B cell (primary cell): ENCODE data around the gene SNAP29. TPM values are rescaled to one million over a fixed set of nuclear protein-coding genes. Genes with fewer than 3 reads are reported as not detected.

ENCODE experiments used
- ATAC-seq: fragments of 200-7000 bp; cut with Tn5 transposase; one replicate; pipeline ENCODE4 v1.10.0; 2021; ENCODE audit warnings: low read depth, mild to moderate bottlenecking, moderate number of reproducible peaks, moderate library complexity
- CTCF ChIA-PET: fragments of 350-600 bp; sonication (Branson Sonifier 250); formaldehyde crosslinking; loops from one replicate; lab custom pipeline; 2021; ENCODE audit warnings: antibody characterized with exemption, inconsistent platforms; lab: Charles Lee
- POLR2A ChIA-PET: fragments of 350-600 bp; sonication (Branson Sonifier 250); formaldehyde crosslinking; loops from one replicate; lab custom pipeline; 2021; ENCODE audit warnings: antibody characterized with exemption; lab: Charles Lee
- DNase-seq: peaks from one replicate; pipeline ENCODE4 v3.0.0; 2013
- H2AFZ ChIP-seq: 2 replicates; pipeline ENCODE4 v1.6.1; 2012; ENCODE audit warnings: mild to moderate bottlenecking, low read depth, low read length; ENCODE audit not compliant: insufficient read depth, poor library complexity, severe bottlenecking
- H3K27ac ChIP-seq, 2 donors: 1 replicate in 1 of 2; 2 replicates in 1 of 2; pipeline ENCODE4 v1.5.1; 2012 to 2013; ENCODE audit warnings: low read length in 2 of 2, mild to moderate bottlenecking in 2 of 2, moderate library complexity in 1 of 2
- H3K27me3 ChIP-seq, 4 experiments: fragments of 200-600 bp in 1 of 4; sonication (generic) in 1 of 4; replicated peaks in 1 of 4; 1 replicate in 2 of 4; 2 replicates in 2 of 4; pipeline versions ENCODE4 v1.6.1 to v1.7.0; 2013 to 2016; ENCODE audit warnings: low read length in 3 of 4, mild to moderate bottlenecking in 2 of 4, mixed read lengths in 1 of 4, moderate library complexity in 1 of 4; ENCODE audit not compliant: insufficient read depth in 4 of 4, control insufficient read depth in 3 of 4; ENCODE audit errors: control extremely low read depth in 1 of 4
- H3K36me3 ChIP-seq, 2 experiments: replicated peaks in 1 of 2; 1 replicate in 1 of 2; 2 replicates in 1 of 2; pipeline versions ENCODE4 v1.6.1 to v1.7.1; 2013; ENCODE audit warnings: low read length in 1 of 2; ENCODE audit not compliant: insufficient read depth in 2 of 2, control insufficient read depth in 1 of 2; ENCODE audit errors: control extremely low read depth in 1 of 2, extremely low read depth in 1 of 2
- H3K4me1 ChIP-seq, 2 donors: fragments of 200-600 bp in 1 of 2; sonication (generic) in 1 of 2; 1 replicate in 1 of 2; 2 replicates in 1 of 2; pipeline versions ENCODE4 v1.5.1 to v1.6.1; 2013 to 2017; ENCODE audit warnings: low read length in 2 of 2; ENCODE audit not compliant: control insufficient read depth in 2 of 2, insufficient read depth in 2 of 2
- H3K4me2 ChIP-seq: replicated peaks from 2 replicates; pipeline ENCODE3; 2012; ENCODE audit warnings: mild to moderate bottlenecking, low read depth, low read length; ENCODE audit not compliant: poor library complexity, severe bottlenecking
- H3K4me3 ChIP-seq, 5 experiments: fragments of 200-600 bp in 1 of 5; sonication (generic) in 1 of 5; 1 replicate in 3 of 5; 2 replicates in 2 of 5; pipeline versions ENCODE4 v1.5.1 to v1.7.0; 2011 to 2016; ENCODE audit warnings: low read length in 4 of 5, mild to moderate bottlenecking in 4 of 5, low read depth in 2 of 5, control low read depth in 1 of 5, moderate library complexity in 1 of 5; ENCODE audit not compliant: insufficient read depth in 1 of 5; ENCODE audit errors: control extremely low read depth in 1 of 5, extremely low read depth in 1 of 5
- H3K79me2 ChIP-seq: fragments of 200-600 bp; sonication (generic); one replicate; pipeline ENCODE4 v1.6.0; 2016; ENCODE audit warnings: low read length; ENCODE audit not compliant: control insufficient read depth, insufficient read depth
- H3K9ac ChIP-seq: fragments of 200-600 bp; sonication (generic); 2 replicates; pipeline ENCODE4 v1.6.1; 2017; ENCODE audit warnings: mild to moderate bottlenecking, low read length, moderate library complexity
- H3K9me3 ChIP-seq, 3 donors: one replicate each; pipeline versions ENCODE4 v1.6.1 to v1.7.1; 2013; ENCODE audit warnings: low read length in 2 of 3; ENCODE audit not compliant: control insufficient read depth in 2 of 3, insufficient read depth in 1 of 3; ENCODE audit errors: control extremely low read depth in 1 of 3
- H4K20me1 ChIP-seq: 2 replicates; pipeline ENCODE4 v1.6.0; 2012; ENCODE audit warnings: mild to moderate bottlenecking, low read length; ENCODE audit not compliant: insufficient read depth, control insufficient read depth, poor library complexity, severe bottlenecking
- H3K27ac Mint-ChIP-seq: one replicate; pipeline ENCODE4 v1.8.0; 2021; ENCODE audit warnings: mixed read lengths
- H3K27me3 Mint-ChIP-seq: one replicate; pipeline ENCODE4 v1.8.0; 2021; ENCODE audit warnings: mixed read lengths
- H3K4me1 Mint-ChIP-seq: one replicate; pipeline ENCODE4 v1.8.0; 2021; ENCODE audit warnings: mixed read lengths
- H3K4me3 Mint-ChIP-seq: one replicate; pipeline ENCODE4 v1.8.0; 2021; ENCODE audit warnings: mixed read lengths
- H3K9me3 Mint-ChIP-seq: one replicate; pipeline ENCODE4 v1.8.0; 2022; ENCODE audit warnings: mixed read lengths; ENCODE audit not compliant: insufficient read depth
- EZH2 ChIP-seq: IDR thresholded peaks from 2 replicates; pipeline ENCODE4 v1.6.1; 2012; ENCODE audit warnings: borderline replicate concordance, low read depth, mild to moderate bottlenecking, moderate library complexity, low read length; ENCODE audit not compliant: insufficient read depth, poor library complexity, severe bottlenecking
- WGBS: methylation state at CpG from one replicate; pipeline ENCODE4 v1.1.5; 2013; ENCODE audit warnings: missing lambda C conversion rate; ENCODE audit not compliant: insufficient coverage; 5-methylcytosine and 5-hydroxymethylcytosine counted together
- intact Hi-C: fragments of 100-400 bp; cut with micrococcal nuclease; formaldehyde crosslinking; loops from one replicate; pipeline ENCODE4 v1.10.0; 2022
- polyA plus RNA-seq: library from polyadenylated mRNA; depleted of rRNA; stranded (reverse); fragments of >200 nt; gene quantifications from 2 replicates; pipeline ENCODE4 v1.2.3, GENCODE V29; 2012
- total RNA-seq, 2 donors: library from RNA; stranded (reverse); fragments of 120-200 nt in 1 of 2; gene quantifications; 1 replicate in 1 of 2; 2 replicates in 1 of 2; pipeline versions ENCODE4 v1.2.3 to v1.2.4, GENCODE V29; 2013 to 2022
- TF ChIP-seq, protein P1 (sequence below): fragments of 200-600 bp; IDR thresholded peaks from one replicate; pipeline ENCODE4 v1.8.0; 2022; ENCODE audit warnings: antibody characterized with exemption, mild to moderate bottlenecking

The SNAP29 gene
- total and polyA plus RNA-seq, 2 donors (not counting 1 experiment from before 2014, with no cell fraction given): 13.4 to 17.4 TPM

DNA sequence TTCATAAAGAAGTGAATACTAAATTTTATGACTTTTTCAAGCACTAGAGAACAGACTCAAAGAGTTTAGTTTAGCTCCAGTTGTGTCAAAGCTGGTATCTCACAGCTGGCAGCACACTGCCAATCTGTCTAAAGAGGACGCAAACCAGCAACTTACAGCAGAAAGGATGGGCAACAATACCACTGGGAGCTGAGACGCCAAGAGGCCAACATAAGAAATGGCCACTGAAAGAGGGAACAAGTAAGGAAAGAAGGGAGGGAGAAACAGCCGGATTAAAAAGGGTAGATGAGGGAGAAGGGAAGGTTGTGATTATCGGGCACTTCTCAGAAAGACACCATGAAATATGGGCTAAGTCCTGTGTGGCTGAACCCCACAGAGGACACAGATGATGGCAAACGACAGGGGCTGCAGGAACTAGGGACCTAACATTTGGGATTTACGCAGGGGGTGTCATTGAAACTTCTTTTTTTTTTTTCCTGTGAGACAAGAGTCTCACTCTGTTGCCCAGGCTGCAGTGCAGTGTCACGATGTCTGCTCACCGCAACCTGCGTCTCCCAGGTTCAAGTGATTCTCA lies 43.2 kb upstream of the SNAP29 start:
- TF ChIP-seq EZH2: no peak
- TF ChIP-seq, protein P1, sequence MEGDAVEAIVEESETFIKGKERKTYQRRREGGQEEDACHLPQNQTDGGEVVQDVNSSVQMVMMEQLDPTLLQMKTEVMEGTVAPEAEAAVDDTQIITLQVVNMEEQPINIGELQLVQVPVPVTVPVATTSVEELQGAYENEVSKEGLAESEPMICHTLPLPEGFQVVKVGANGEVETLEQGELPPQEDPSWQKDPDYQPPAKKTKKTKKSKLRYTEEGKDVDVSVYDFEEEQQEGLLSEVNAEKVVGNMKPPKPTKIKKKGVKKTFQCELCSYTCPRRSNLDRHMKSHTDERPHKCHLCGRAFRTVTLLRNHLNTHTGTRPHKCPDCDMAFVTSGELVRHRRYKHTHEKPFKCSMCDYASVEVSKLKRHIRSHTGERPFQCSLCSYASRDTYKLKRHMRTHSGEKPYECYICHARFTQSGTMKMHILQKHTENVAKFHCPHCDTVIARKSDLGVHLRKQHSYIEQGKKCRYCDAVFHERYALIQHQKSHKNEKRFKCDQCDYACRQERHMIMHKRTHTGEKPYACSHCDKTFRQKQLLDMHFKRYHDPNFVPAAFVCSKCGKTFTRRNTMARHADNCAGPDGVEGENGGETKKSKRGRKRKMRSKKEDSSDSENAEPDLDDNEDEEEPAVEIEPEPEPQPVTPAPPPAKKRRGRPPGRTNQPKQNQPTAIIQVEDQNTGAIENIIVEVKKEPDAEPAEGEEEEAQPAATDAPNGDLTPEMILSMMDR: no peak
- Mint-ChIP-seq H3K9me3 (no peaks in the 10 kb centered on the region), H3K4me3 (no peak overlapping the region), H3K27ac (no peak overlapping the region), H3K27me3 (no peaks in the 10 kb centered on the region), H3K4me1 (no peaks in the 10 kb centered on the region)
- no peak overlapping the region for H3K4me3 ChIP-seq
- intact Hi-C loops: no loop called here
- H3K4me1 ChIP-seq: no peaks in the 10 kb centered on the region
- CTCF ChIA-PET: no interaction called here
- 96% methylated on average over 8 of the region's 9 CpGs for WGBS
- no peak for ATAC-seq
- POLR2A ChIA-PET: no interaction called here
- H3K27me3 ChIP-seq: no peaks in the 10 kb centered on the region
- no peak overlapping the region for H3K9ac ChIP-seq
- H3K27ac ChIP-seq: no peak overlapping the region
- no peak overlapping the region for H2AFZ ChIP-seq
- H3K36me3 ChIP-seq: peaks cover 11 to 71% of the 10 kb centered on the region in 2 experiments
- no peaks in the 10 kb centered on the region for H3K79me2 ChIP-seq
- H3K9me3 ChIP-seq: no peaks in the 10 kb centered on the region
- H3K4me2 ChIP-seq: no peak overlapping the region
- H4K20me1 ChIP-seq: no peaks in the 10 kb centered on the region
- no peak for DNase-seq

GRCh38 chr22:20816559-20816958 lies 42.2 kb upstream of the SNAP29 start:
- DNase-seq (no peak), ATAC-seq (no peak)
- Histone ChIP-seq H3K36me3 (peaks cover 14 to 67% of the 10 kb centered on the region in 2 experiments), H3K79me2 (no peaks in the 10 kb centered on the region), H3K27me3 (no peaks in the 10 kb centered on the region), H3K4me2 (no peak overlapping the region), H4K20me1 (no peaks in the 10 kb centered on the region), H3K4me1 (no peaks in the 10 kb centered on the region), H2AFZ (no peak overlapping the region), H3K9me3 (no peaks in the 10 kb centered on the region), H3K9ac (no peak overlapping the region), H3K4me3 (no peak overlapping the region), H3K27ac (no peak overlapping the region)
- no peaks in the 10 kb centered on the region for H3K27me3 Mint-ChIP-seq
- intact Hi-C loops: no loop called here
- CTCF ChIA-PET: interaction anchor here (1.5 kb wide), 1 partner anchor 32 kb away, joined by 3 read pairs; no protein-coding TSS in a partner anchor
- H3K4me1 Mint-ChIP-seq: no peaks in the 10 kb centered on the region
- POLR2A ChIA-PET: no interaction called here
- TF ChIP-seq, protein P1: no peak
- TF ChIP-seq EZH2: no peak
- no peak overlapping the region for H3K27ac Mint-ChIP-seq
- WGBS: 100% methylated on average over 5 of the region's 6 CpGs
- H3K9me3 Mint-ChIP-seq: no peaks in the 10 kb centered on the region
- H3K4me3 Mint-ChIP-seq: no peak overlapping the region
